ENCODE results near the gene DMBT1.
"Not testable (repeated sequence)": the region's sequence is repeated elsewhere in the genome, so short reads cannot be mapped to it uniquely, and the experiment has no call there.

DMBT1 gene

GRCh38 chr10:122588381-122588780 is 27.8 kb downstream of the DMBT1 start:
- DNase-seq, result no peak

- DNase-seq, result no peak
Observed at GRCh38 chr10:122590153-122590552, 29.6 kb downstream of the DMBT1 start.

- no peak for DNase-seq
Observed at GRCh38 chr10:122591736-122592135, 31.2 kb downstream of the DMBT1 start.

- DNase-seq, result no peak
Observed at GRCh38 chr10:122592161-122592560, 31.6 kb downstream of the DMBT1 start.

GRCh38 chr10:122617476-122618270 is 57.1 kb downstream of the DMBT1 start:
- no peak for DNase-seq

GRCh38 chr10:122618461-122619165 is 58.1 kb downstream of the DMBT1 start:
- no peak for DNase-seq

GRCh38 chr10:122620961-122621360 is 60.4 kb downstream of the DMBT1 start:
- DNase-seq, result not testable (repeated sequence)

GRCh38 chr10:122624546-122624945 is 64.0 kb downstream of the DMBT1 start:
- no peak for DNase-seq

- DNase-seq, result no peak
Observed at GRCh38 chr10:122630526-122630925, 70.0 kb downstream of the DMBT1 start.

- no peak for DNase-seq
Observed at GRCh38 chr10:122632031-122632430, 71.5 kb downstream of the DMBT1 start.

- no peak for DNase-seq
Observed at GRCh38 chr10:122632576-122632975, 72.0 kb downstream of the DMBT1 start.

- DNase-seq, result no peak
Observed at GRCh38 chr10:122636953-122637352, 76.4 kb downstream of the DMBT1 start.

- DNase-seq, result no peak
Observed at GRCh38 chr10:122637376-122637775, 76.8 kb downstream of the DMBT1 start.

- no peak for DNase-seq
Observed at GRCh38 chr10:122638106-122638505, 77.6 kb downstream of the DMBT1 start.

- no peak for DNase-seq
Observed at GRCh38 chr10:122639801-122640200, 79.2 kb downstream of the DMBT1 start.

- DNase-seq, result no peak
Observed at GRCh38 chr10:122640921-122641320, 80.4 kb downstream of the DMBT1 start.

GRCh38 chr10:122642726-122643605 is 82.4 kb downstream of the DMBT1 start:
- DNase-seq, result no peak

- DNase-seq, result no peak
Observed at GRCh38 chr10:122643931-122644534, 83.5 kb downstream of the DMBT1 start.

- DNase-seq, result no peak
Observed at GRCh38 chr10:122646511-122647382, 86.2 kb downstream of the DMBT1 start.

- no peak for DNase-seq
Observed at GRCh38 chr10:122647383-122647968, 86.9 kb downstream of the DMBT1 start.
